GM18526 (cell line): ENCODE results near the gene CD8B.

Source experiments
- POLR2A ChIP-seq: IDR thresholded peaks from 3 replicates; pipeline ENCODE4 v1.6.1; 2011; ENCODE audit not compliant: insufficient read length; ENCODE audit errors: extremely low read depth

CD8B gene

DNA sequence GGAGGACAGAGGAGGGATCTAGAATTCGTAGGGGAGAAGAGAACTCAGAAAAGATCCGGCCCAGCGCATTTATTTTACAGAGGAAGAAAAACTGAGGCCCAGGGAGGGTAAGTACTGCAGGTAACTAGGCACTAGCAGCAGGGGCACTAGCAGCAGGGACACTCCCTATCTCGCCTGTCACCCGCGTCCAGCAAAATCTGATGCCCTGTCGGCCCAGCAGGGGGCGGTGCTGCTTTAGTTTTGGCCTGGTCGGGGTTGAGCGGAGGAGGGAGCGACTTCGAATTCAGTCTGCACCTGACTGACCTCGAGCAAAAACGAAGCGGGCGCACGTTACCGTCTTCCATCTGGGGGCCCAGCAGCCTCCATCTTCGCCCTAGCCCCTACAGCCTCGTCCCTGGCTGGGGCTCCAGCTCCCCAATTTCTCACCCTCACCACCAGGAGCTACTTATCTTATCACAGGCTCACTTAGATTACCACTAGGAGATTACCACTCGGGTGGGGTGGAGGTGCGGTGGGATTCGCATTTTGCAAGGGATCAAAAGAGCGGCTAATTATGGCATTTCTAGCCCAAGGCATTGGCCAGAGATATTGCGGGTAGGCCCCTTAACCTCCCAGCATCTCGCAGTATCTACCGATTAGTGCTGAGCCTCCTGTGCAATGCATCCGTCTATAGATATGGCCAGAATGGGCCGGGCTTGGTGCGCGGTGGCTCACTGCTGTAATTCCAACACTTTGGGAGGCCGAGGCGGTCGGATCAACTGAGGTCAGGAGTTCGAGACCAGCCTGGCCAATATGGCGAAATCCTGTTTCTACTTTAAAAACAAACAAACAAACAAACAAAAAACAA lies 53.1 kb downstream of the CD8B start:
- no peak for TF ChIP-seq POLR2A

- TF ChIP-seq POLR2A = no peak
Measured at GRCh38 chr2:86807468-86808275, 54.0 kb downstream of the CD8B start.

GRCh38 chr2:86807133-86807467 lies 54.6 kb downstream of the CD8B start:
- TF ChIP-seq POLR2A = no peak

- no peak for TF ChIP-seq POLR2A
Measured at GRCh38 chr2:86806059-86806857, 55.4 kb downstream of the CD8B start.

GRCh38 chr2:86800856-86801567 lies 60.7 kb downstream of the CD8B start:
- no peak for TF ChIP-seq POLR2A

DNA sequence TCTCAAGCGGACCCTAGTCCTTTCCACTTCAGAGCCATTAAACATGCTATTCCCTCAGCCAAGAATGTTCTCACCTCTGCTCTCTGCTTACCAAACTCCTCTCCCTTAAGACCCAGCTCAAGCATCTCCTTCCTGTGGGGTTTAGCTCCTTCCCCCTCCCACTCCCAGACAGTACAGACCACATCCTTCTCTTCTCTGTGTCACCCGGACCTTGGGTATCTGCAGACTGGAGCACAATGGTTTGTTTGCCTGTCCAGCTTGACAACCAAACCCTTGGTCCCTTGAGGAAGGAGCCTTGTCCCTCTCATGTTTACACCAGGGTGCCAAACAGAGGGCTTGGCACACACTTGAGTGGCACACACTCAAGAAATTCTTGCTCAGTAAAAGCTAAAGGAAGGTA lies 66.8 kb downstream of the CD8B start:
- no peak for TF ChIP-seq POLR2A

GRCh38 chr2:86793752-86794151 lies 67.9 kb downstream of the CD8B start:
- no peak for TF ChIP-seq POLR2A

- no peak for TF ChIP-seq POLR2A
Measured at GRCh38 chr2:86791573-86791972, 70.1 kb downstream of the CD8B start.

- no peak for TF ChIP-seq POLR2A
Measured at GRCh38 chr2:86790676-86791572, 70.8 kb downstream of the CD8B start, which contains the start of gene CD8A. Gene CD8A (minus strand): TSS chr2:86790913. CDS start chr2:86790825, 88 bp downstream.

DNA sequence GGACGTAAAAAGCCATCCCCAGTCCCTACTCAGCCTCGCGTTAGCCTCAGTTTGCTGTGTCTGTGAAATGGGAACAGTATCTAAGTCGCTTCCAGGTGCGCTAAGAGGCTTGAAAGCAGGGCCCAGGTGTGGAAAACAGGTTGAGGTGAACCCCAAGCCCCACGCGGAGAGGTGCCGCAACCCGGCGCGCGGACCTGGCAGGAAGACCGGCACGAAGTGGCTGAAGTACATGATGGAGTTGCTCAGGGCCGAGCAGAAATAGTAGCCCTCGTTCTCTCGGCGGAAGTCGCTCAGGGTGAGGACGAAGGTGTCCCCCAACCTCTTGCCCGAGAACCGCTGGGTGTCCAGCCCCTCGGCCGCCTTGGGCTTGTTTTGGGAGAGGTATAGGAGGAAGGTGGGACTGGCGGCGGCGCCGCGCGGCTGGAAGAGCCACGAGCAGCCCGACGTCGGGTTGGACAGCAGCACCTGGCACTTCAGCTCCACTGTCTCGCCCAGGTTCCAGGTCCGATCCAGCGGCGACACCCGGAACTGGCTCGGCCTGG lies 71.5 kb downstream of the CD8B start:
- no peak for TF ChIP-seq POLR2A

DNA sequence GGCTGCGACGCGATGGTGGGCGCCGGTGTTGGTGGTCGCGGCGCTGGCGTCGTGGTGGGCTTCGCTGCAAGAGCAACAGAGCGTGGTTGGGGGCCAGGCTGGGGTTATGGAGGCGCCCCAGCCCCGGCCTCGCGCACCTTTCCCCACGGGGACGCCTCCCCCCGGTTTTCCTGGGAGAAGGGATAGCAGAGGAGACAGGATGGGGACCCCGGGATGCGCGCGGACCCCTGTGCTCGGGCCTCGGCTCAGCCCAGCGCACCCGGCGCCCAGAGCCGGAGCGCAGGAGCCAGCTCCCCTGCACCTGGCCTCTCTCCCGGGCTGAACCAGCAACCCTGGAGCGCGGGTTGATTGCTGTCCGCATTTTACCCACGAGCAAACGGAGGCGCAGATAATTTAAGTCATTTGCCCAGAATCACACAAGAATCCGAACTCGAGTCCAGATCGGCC lies 72.0 kb downstream of the CD8B start:
- TF ChIP-seq POLR2A = no peak

GRCh38 chr2:86788881-86789686 lies 72.6 kb downstream of the CD8B start:
- TF ChIP-seq POLR2A = no peak

GRCh38 chr2:86788165-86788564 lies 73.5 kb downstream of the CD8B start:
- no peak for TF ChIP-seq POLR2A

DNA sequence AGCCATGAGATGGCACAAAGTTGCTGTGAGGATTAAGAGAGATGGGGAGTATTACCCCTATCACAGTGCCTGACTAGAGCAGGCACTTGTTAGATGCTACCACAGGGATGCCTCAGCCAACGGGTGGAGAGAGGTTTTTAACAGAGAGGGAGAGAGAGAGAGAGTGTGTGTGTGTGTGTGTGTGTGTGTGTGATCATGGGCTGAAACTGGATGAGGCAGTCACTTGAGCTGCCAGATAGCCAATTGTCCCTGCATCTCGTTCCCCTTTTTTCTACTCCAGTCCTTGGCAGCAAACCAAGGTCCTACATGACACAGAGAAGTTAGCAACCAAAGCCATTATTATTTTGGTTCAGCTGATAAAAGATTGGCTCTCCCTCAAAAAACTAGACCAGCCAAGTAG lies 74.0 kb downstream of the CD8B start:
- no peak for TF ChIP-seq POLR2A
